Measurements from ENCODE around the gene CABS1.

Gene CABS1

DNA sequence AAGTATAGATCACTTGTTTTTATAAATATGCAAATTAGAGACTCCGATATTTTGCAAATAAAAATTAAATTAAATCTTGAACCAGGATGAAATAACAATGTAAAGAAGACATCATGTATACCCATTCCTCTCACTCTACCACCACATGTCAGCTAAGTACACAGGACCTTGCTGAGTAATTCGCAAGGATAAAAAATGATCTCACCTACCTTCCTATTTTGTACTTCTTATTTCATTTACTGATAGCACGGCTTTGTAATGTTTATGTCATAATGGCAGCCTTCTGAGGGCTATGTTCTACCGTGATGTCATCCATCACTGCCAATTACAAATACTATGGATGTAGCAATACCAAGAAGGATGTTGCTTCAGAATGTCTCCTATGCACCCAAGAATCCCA, 37.2 kb downstream of the CABS1 start:
- TF ChIP-seq CTCF (IDR thresholded peaks at IDR 0.05; ENCODE audit: insufficient read depth, low read depth, low read length, missing control alignments), result no peak
- no peak for DNase-seq (ENCODE audit: low read depth)
- no peak overlapping the region for H3K4me3 ChIP-seq (ENCODE audit: low read depth, low read length)

- DNase-seq (ENCODE audit: low read depth), result no peak
- H3K4me3 ChIP-seq (ENCODE audit: low read depth, low read length), result no peak overlapping the region
- TF ChIP-seq CTCF (IDR thresholded peaks at IDR 0.05; ENCODE audit: insufficient read depth, low read depth, low read length, missing control alignments), result no peak
These were observed 38.0 kb downstream of the CABS1 start for GRCh38 chr4:70372760-70373159.

- no peak for TF ChIP-seq CTCF (IDR thresholded peaks at IDR 0.05; ENCODE audit: insufficient read depth, low read depth, low read length, missing control alignments)
- DNase-seq (ENCODE audit: low read depth), result no peak
- no peak overlapping the region for H3K4me3 ChIP-seq (ENCODE audit: low read depth, low read length)
These were observed 45.8 kb downstream of the CABS1 start for GRCh38 chr4:70380578-70380977.

GRCh38 chr4:70382691-70383181, 48.0 kb downstream of the CABS1 start, which contains the start of gene SMR3B:
SMR3B (plus strand) TSS chr4:70383131; CDS start chr4:70384511, 1,380 bp downstream.
- DNase-seq (ENCODE audit: low read depth), result no peak
- no peak within 1 kb of the TSS for H3K4me3 ChIP-seq (ENCODE audit: low read depth, low read length)
- TF ChIP-seq CTCF (IDR thresholded peaks at IDR 0.05; ENCODE audit: insufficient read depth, low read depth, low read length, missing control alignments), result no peak

Data from GM12865 (cell line).